PC-3 (cell line): Measurements from ENCODE around the gene KDM2B. TPM values are rescaled to one million over a fixed set of nuclear protein-coding genes. Genes with fewer than 3 reads are reported as not detected.

Experiments
- ATAC-seq: fragments of 200-7000 bp; cut with Tn5 transposase; 2 replicates; pipeline ENCODE4 v1.9.1; 2020; ENCODE audit warnings: mild to moderate bottlenecking, moderate library complexity
- BruUV-seq: library from RNA; stranded (reverse); fragments of 400-500 nt; replicated peaks from 2 replicates; lab custom pipeline; 2021; lab: Mats Ljungman, UMichigan
- CTCF ChIA-PET: fragments of 300-600 bp; sonication (Branson Sonifier 250); formaldehyde crosslinking; loops from one replicate; lab custom pipeline; 2022; ENCODE audit warnings: antibody characterized with exemption; lab: Charles Lee
- POLR2A ChIA-PET: fragments of 300-600 bp; sonication (Branson Sonifier 250); formaldehyde crosslinking; loops from one replicate; lab custom pipeline; 2022; ENCODE audit warnings: antibody characterized with exemption; ENCODE audit not compliant: unreplicated experiment; lab: Charles Lee
- DNase-seq: peaks from one replicate; pipeline ENCODE4 v3.0.0-alpha.2; 2015
- H2AFZ ChIP-seq: fragments of 300-600 bp; sonication (generic); 2 replicates; pipeline ENCODE4 v1.6.0; 2016; ENCODE audit warnings: antibody characterized with exemption, low read length
- H3F3A ChIP-seq: fragments of 300-600 bp; sonication (generic); one replicate; pipeline ENCODE4 v1.6.0; 2017; ENCODE audit warnings: antibody characterized with exemption, low read length, control low read depth, mild to moderate bottlenecking; ENCODE audit not compliant: unreplicated experiment
- H3K27ac ChIP-seq: fragments of 300-600 bp; sonication (generic); 2 replicates; pipeline ENCODE4 v1.5.1; 2016; ENCODE audit warnings: mild to moderate bottlenecking, low read length
- H3K27me3 ChIP-seq: fragments of 300-600 bp; sonication (generic); 2 replicates; pipeline ENCODE4 v1.6.1; 2016; ENCODE audit warnings: low read length, mixed read lengths
- H3K36me3 ChIP-seq: fragments of 300-600 bp; sonication (generic); 2 replicates; pipeline ENCODE4 v1.6.1; 2016; ENCODE audit warnings: low read depth, mixed run types, low read length, mixed read lengths
- H3K4me1 ChIP-seq: fragments of 300-600 bp; sonication (generic); 2 replicates; pipeline ENCODE4 v1.5.1; 2016; ENCODE audit warnings: low read length; ENCODE audit not compliant: insufficient read depth
- H3K4me2 ChIP-seq: fragments of 300-600 bp; sonication (generic); 2 replicates; pipeline ENCODE4 v1.6.0; 2016; ENCODE audit warnings: low read length
- H3K4me3 ChIP-seq: fragments of 300-600 bp; sonication (generic); 2 replicates; pipeline ENCODE4 v1.5.1; 2016; ENCODE audit warnings: mild to moderate bottlenecking, low read length, mixed read lengths
- H3K79me2 ChIP-seq: fragments of 300-600 bp; sonication (generic); 2 replicates; pipeline ENCODE4 v1.6.1; 2017; ENCODE audit warnings: low read length, mixed read lengths
- H3K9ac ChIP-seq: fragments of 300-600 bp; sonication (generic); 2 replicates; pipeline ENCODE4 v1.6.0; 2016; ENCODE audit warnings: mild to moderate bottlenecking, low read length
- H3K9me2 ChIP-seq: fragments of 300-600 bp; sonication (generic); replicated peaks from 2 replicates; pipeline ENCODE4 v1.6.1; 2016; ENCODE audit warnings: mixed run types, low read length, mixed read lengths
- H3K9me3 ChIP-seq: fragments of 300-600 bp; sonication (generic); 2 replicates; pipeline ENCODE4 v1.6.1; 2016; ENCODE audit warnings: low read length, mixed read lengths
- H4K20me1 ChIP-seq: fragments of 300-600 bp; sonication (generic); 2 replicates; pipeline ENCODE4 v1.6.1; 2016; ENCODE audit warnings: low read length, mixed read lengths
- CTCF ChIP-seq: fragments of 300-600 bp; sonication (generic); conservative IDR thresholded peaks from 2 replicates; pipeline ENCODE4 v1.5.1; 2017; ENCODE audit warnings: antibody characterized with exemption, low read depth, mild to moderate bottlenecking, low read length
- EZH2 ChIP-seq: fragments of 300-600 bp; sonication (generic); IDR thresholded peaks from one replicate; pipeline ENCODE4 v1.6.1; 2017; ENCODE audit warnings: antibody characterized with exemption, mild to moderate bottlenecking, low read length; ENCODE audit not compliant: unreplicated experiment
- EZH2phosphoT487 ChIP-seq: fragments of 300-600 bp; sonication (generic); IDR thresholded peaks from 2 replicates; pipeline ENCODE4 v1.6.1; 2018; ENCODE audit warnings: mild to moderate bottlenecking, antibody characterized with exemption, low read length, borderline replicate concordance
- intact Hi-C: fragments of 100-400 bp; cut with micrococcal nuclease; formaldehyde crosslinking; loops from 2 replicates; pipeline ENCODE4 v1.9.0; 2023
- total RNA-seq: library from RNA; depleted of rRNA; stranded (reverse); fragments of >200 nt; gene quantifications from 2 replicates; pipeline ENCODE4 v1.2.3, GENCODE V29; 2014

The KDM2B gene
- total RNA-seq, 1 experiment from 2014 or later = 52.5 TPM

- ChIA-PET POLR2A (no interaction called here), CTCF (no interaction called here)
- Histone ChIP-seq H3K9ac (no peak overlapping the region), H4K20me1 (no peaks in the 10 kb centered on the region), H3K27me3 (no peaks in the 10 kb centered on the region), H3K9me3 (no peaks in the 10 kb centered on the region), H2AFZ (no peak overlapping the region), H3K79me2 (no peaks in the 10 kb centered on the region), H3K27ac (no peak overlapping the region), H3K4me1 (no peaks in the 10 kb centered on the region), H3F3A (no peaks in the 10 kb centered on the region), H3K9me2 (no peaks in the 10 kb centered on the region), H3K4me2 (no peak overlapping the region), H3K4me3 (no peak overlapping the region), H3K36me3 (no peaks in the 10 kb centered on the region; the same call in 1 of the 2 replicates)
- intact Hi-C loops = no loop called here
- BruUV-seq = no TSS peak
- no peak for ATAC-seq
- no peak for DNase-seq
- TF ChIP-seq CTCF (no peak), EZH2 (no peak), EZH2phosphoT487 (no peak)
These were observed 72.8 kb downstream of the KDM2B start for GRCh38 chr12:121507984-121508383.

GRCh38 chr12:121507245-121507644 is 73.6 kb downstream of the KDM2B start:
- H3K9ac ChIP-seq = no peak overlapping the region
- H3K27me3 ChIP-seq = no peaks in the 10 kb centered on the region
- TF ChIP-seq EZH2phosphoT487 = no peak
- no peaks in the 10 kb centered on the region for H3K79me2 ChIP-seq
- no peak for ATAC-seq
- POLR2A ChIA-PET = no interaction called here
- H2AFZ ChIP-seq = no peak overlapping the region
- no peaks in the 10 kb centered on the region for H3K9me3 ChIP-seq
- intact Hi-C loops = no loop called here
- H4K20me1 ChIP-seq = no peaks in the 10 kb centered on the region
- no peak overlapping the region for H3K27ac ChIP-seq
- no peaks in the 10 kb centered on the region for H3K9me2 ChIP-seq
- H3K4me2 ChIP-seq = no peak overlapping the region
- H3K4me3 ChIP-seq = no peak overlapping the region
- H3F3A ChIP-seq = no peaks in the 10 kb centered on the region
- BruUV-seq = no TSS peak
- H3K4me1 ChIP-seq = no peaks in the 10 kb centered on the region
- H3K36me3 ChIP-seq = no peaks in the 10 kb centered on the region
- DNase-seq = no peak
- CTCF ChIA-PET = interaction anchor here (1.0 kb wide), 1 partner anchor 161 kb away, joined by 3 read pairs; no protein-coding TSS in a partner anchor

- no peaks in the 10 kb centered on the region; the same call in 1 of the 2 replicates for H3K36me3 ChIP-seq
- BruUV-seq = no TSS peak
- no peaks in the 10 kb centered on the region for H3K9me2 ChIP-seq
- H3K9me3 ChIP-seq = no peaks in the 10 kb centered on the region
- H3K4me2 ChIP-seq = no peak overlapping the region
- intact Hi-C loops = no loop called here
- TF ChIP-seq EZH2 (no peak), EZH2phosphoT487 (no peak), CTCF (no peak)
- H4K20me1 ChIP-seq = no peaks in the 10 kb centered on the region
- no peak overlapping the region for H3K27ac ChIP-seq
- no peak overlapping the region for H2AFZ ChIP-seq
- CTCF ChIA-PET = no interaction called here
- H3F3A ChIP-seq = no peaks in the 10 kb centered on the region
- DNase-seq (no peak), ATAC-seq (no peak)
- H3K4me3 ChIP-seq = no peak overlapping the region
- H3K79me2 ChIP-seq = no peaks in the 10 kb centered on the region
- H3K27me3 ChIP-seq = no peaks in the 10 kb centered on the region
- no peaks in the 10 kb centered on the region for H3K4me1 ChIP-seq
- H3K9ac ChIP-seq = no peak overlapping the region
- POLR2A ChIA-PET = no interaction called here
These were observed 75.3 kb downstream of the KDM2B start for GRCh38 chr12:121505513-121505912.
